NCI-H2171 treated with DMSO at 0.1 percent for 48 hours (cell line): ENCODE measurements around the gene CD37.
"Not testable (repeated sequence)": the region's sequence is repeated elsewhere in the genome, so short reads cannot be mapped to it uniquely, and the experiment has no call there.

Experiments
- DNase-seq: peaks from one replicate; lab custom pipeline; 2025; lab: John Stamatoyannopoulos, UW

Gene CD37, protein sequence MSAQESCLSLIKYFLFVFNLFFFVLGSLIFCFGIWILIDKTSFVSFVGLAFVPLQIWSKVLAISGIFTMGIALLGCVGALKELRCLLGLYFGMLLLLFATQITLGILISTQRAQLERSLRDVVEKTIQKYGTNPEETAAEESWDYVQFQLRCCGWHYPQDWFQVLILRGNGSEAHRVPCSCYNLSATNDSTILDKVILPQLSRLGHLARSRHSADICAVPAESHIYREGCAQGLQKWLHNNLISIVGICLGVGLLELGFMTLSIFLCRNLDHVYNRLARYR

DNA sequence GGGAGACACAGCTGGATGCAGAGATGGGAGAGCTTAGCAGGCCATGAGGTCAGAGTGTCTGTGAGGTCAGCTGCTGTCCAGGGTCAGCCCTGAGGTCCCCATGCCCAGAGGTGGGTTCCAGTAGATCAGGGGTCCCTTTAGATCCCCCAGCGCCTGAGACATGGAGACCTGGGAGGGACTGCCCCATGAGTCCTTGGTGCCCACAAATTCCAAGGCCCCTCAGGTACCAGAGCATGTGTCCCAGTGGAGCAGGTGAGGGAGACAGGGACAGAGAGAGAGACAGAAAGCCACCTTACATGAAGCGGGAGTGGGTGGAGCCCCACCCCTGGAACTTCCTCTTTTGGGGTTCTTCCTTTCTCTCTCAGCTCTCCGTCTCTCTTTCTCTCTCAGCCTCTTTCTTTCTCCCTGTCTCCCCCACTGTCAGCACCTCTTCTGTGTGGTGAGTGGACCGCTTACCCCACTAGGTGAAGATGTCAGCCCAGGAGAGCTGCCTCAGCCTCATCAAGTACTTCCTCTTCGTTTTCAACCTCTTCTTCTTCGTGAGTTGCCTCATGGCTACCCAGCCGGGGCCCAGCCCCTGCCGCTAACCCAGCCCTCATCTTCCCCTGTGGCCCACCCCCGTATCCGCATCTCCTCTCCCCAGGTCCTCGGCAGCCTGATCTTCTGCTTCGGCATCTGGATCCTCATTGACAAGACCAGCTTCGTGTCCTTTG, at the start of gene CD37:
CD37 (plus strand) TSS at position 336 of the 713 bp plus-strand sequence; CDS start at position 471, 135 bp downstream.
- no peak for DNase-seq

DNA sequence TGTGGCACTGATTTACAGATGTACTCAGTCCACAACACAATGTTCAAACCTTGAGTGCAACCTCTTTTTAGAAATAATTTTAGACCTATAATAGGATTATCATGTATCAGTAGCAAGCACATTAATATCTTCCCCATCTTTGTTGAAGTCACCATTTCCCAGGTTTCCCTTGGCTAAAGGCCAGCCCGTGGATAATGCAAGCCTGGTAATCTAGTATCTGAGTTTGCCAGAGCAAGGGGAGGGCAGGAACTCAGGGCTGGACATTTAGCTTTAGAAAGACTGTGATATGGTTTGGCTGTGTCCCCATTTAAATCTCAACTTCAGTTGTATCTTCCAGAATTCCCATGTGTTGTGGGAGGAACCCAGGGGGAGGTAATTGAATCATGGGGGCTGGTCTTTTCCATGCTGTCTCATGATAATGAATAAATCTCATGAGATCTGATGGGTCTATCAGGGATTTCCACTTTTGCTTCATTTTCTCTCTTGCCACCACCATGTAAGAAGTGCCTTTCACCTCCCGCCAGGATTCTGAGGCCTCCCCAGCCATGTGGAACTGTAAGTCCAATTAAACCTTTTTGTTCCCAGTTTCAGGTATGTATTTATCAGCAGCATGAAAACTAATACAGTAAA, 48.0 kb upstream of the CD37 start:
- no peak for DNase-seq

DNA sequence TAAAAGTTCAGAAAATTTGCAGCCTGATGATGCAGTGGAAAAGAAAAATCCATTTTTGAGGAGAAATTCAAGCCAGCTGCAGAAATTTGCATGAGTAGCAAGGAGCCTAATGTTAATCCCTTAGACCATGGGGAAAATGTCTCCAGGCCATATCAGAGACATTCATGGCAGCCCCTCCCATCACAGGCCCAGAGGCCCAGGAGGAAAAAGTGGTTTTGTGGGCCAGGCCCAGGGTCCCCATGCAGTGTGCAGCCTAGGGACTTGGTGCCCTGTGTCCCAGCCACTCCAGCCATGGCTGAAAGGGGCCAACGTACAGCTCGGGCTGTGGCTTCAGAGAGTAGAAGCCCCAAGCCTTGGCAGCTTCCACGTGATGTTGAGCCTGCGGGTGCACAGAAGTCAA, 47.0 kb upstream of the CD37 start:
- DNase-seq: not testable (repeated sequence)

DNA sequence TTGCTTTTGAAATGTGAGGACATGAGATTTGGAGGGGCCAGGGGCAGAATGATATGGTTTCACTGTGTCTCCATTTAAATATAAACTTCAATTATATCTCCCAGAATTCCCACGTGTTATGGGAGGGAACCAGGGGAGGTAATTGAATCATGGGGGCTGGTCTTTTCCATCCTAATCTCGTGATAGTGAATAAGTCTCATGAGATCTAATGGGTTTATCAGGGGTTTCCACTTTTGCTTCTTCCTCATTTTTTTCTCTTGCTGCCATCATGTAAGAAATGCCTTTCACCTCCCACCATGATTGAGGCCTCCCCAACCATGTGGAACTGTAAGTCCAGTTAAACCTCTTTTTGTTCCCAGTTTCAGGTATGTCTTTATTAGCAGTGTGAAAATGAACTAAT, 45.9 kb upstream of the CD37 start:
- DNase-seq: not testable (repeated sequence)

DNA sequence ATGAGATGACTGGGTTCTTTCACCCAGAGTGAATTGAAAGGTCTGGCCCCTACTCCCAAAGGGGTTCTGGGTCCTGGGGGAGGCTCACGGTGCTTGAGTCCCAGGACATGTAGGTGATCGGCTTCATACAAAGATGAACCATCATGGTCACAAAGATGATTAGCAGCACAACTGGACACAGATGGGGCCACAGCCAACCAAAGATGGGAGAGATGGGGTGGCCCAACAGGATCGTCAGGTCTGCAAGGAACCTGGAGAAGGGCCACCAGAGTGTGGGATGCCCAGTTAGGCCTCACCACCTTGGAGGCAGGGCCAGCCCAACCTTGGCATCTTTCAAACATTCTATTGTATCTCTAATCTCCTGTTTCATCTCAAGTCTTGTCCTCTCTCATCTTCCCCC, 44.7 kb upstream of the CD37 start:
- DNase-seq: no peak

DNA sequence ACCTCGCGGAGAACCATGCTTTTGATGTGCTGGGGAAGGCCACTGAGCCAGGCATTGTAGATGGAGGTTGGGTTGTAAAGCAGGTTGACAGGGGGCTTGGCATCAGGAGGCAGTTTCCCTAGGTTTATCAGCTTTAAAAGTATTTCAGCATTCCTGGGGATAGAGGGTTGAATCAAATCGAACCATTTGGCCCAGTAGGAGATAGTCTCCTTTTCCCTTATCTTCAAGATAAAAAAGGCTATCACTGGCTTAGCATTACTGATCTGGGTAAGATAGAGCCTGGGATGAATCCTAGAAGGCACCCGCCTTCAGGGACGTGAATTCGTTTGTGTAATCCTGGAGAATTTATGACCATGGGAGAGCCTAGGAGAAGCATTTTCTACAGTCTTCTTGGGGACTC, 40.8 kb upstream of the CD37 start:
- no peak for DNase-seq

DNA sequence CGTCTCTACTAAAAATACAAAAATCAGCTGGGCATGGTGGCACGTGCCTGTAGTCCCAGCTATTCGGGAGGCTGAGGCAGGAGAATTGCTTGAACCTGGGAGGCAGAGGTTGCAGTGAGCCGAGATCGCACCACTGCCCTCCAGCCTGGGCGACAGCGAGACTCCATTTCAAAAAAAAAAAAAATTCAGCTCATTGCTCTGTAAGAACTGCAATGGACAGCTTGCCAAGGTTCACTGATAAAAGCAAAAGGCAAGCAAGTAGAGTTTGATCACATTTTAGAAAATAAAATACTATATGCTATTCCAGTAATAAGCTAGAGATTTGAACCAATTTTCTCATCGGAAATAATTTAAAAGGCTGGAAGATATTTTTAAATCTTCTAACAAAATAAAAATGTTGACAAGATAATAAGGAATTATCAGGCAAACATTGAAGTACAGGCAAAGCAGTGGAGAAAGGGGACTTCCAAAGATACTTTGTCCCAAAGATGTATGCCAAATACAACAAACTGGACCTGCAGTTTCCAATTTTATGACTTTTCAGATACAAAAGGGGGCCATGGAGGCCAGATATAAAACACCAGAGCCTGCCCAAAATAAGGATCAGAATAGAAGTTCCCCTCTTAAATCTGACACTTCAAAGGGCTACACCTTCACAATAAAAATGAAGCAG, 39.9 kb upstream of the CD37 start:
- no peak for DNase-seq

DNA sequence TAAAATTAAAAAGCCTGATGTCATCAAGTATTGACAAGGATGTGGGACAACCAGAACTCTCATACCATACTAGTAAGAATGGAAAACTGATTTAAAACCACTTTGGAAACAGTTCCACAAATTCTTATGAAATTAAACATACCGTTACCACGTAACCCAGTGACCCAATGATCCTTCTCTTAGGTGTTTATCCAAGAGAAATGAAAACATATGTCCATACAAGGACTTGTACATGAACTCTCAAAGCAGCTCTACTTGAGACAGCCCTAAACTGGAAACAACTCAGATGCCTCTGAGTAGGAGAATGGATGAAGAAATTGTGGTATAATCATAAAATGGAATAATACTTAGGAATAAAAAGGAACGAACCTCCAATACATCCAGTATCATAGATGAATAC, 37.8 kb upstream of the CD37 start:
- DNase-seq: no peak

DNA sequence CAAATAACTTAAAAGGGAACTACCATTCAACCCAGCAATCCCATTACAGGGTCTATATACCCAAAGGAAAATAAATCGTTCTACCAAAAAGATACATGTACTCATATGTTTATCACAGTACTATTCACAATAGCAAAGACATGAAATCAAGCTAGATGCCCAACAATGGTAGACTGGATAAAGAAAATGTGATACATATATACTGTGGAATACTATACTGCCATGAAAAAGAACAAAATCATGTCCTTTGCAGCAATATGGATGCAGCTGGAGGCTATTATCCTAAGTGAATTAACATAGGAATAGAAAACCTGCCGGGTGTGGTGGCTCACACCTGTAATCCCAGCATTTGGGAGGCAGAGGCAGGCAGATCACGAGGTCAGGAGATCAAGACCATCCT, 36.6 kb upstream of the CD37 start:
- DNase-seq: not testable (repeated sequence)

DNA sequence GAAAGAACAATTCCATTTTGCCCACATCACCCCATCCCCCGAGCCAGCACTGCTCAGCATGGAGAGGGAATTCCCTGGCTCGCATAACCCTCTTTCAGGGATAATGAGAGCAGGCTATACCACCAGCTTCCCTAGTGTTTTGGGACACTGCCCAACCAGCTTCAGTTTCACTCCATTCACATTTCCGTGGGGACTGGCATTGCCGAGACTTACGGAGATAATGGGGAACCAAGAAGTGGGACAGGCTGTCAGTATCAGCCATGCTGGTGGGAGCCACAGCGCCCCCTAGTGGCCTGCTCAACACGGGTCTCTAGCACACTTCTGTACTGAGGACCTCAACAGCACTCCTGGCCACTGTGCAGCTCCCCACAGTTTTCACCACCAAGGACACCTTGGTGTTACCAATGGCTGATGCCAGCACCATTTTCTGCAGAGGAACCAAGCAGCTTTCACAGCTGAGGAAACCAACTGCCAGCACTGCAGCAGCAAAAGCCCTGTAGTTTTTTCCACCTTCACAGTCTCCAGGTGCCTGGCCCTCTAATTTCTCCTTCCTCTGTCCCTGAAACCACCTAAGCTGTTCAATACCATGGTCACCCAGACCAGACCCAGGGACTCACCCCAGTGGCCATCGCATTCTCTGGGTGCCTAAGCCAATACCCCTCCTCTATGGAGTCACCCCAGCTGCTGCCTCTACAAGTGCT, 33.9 kb upstream of the CD37 start:
- peak; percentile 38 for DNase-seq

DNA sequence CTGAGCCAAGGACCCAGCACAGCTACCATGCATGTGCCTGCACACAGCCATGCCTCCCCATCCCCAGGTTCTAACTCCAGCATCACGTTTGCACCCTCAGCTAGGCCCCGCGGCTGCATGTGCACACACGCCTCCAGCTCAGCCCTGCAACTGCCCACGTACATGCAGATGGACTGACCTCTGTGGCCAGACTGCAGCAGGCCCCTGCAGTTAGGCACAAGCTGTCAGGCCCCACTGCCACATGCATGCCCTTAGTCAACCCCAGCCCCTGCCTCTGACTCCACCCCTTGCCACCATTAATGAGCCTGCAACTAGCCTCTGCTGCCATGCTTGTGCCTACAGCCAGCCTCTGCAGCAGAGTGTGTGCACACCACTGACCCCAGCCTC, 33.3 kb upstream of the CD37 start:
- no peak for DNase-seq

DNA sequence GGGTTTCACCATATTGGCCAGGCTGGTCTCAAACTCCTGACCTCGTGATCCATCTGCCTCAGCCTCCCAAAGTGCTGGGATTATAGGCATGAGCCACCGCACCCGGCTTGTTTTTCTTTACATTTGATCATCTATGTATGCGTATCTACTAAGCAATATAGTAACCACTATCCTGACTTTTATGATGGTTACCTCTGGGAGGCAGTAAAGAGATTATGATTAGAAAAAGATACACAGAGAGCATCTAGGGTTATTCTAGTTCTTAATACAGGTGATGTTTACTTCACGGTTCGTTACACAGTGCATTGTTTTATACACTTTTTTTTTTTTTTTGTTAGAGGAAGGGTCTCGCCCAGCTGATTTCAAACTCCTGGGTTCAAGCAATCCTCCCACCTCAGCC, 28.5 kb upstream of the CD37 start:
- DNase-seq: not testable (repeated sequence)

DNA sequence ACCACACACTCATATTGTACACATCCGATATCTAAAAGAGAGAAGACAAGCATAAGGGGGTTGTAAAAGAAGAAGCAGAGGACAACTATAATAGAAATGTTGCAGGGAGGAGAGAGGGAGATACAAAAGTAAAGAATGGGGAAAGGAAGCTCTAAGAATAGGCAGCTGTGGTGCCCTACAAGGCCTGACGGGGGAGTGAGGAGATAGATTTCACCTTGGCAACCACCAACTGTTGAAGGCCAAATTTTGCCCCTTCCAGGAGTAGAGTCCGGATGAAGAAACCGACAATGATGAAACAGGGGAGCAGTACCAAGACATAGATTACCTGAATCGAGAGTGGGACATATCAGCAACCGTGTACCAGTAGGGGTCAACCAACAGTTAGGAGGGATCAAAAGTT, 26.1 kb upstream of the CD37 start:
- no peak for DNase-seq

DNA sequence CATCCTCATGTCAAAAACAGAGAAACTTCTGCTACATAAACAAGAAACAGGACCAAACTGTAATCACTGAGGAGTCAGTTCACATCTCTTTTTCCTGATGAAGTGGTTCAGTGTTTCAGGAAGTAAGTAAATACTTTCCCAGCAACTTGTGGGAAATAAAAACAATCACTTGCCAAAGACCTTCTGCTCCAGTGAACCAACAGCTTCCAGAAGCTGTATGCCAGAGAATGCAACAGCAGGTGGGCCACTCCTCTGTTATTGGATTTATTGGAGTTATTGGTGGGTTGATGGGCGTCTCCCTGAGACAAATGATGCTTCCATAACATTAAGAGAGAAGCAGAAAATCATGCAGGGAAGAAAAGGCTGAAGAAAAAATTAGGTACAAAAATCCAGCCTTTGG, 20.1 kb upstream of the CD37 start:
- peak; percentile 62 for DNase-seq

DNA sequence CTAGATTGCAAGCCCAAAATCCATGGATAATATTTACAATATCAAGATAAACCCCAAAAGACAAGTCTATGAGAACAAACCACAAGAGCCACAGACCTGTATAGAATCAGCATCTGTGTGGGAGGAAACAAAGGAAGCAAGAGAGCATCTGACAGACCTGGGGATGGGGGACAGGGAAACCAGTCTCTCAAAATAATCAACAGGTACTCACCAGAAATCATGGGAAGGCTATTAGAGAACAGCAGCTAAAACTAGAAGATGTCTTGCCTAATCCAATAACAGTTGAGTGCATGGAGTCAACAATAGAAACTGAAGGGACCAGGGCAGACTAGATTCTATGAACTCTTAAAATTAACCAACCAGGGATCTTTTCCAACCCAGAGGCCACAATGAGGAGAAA, 18.9 kb upstream of the CD37 start:
- no peak for DNase-seq

DNA sequence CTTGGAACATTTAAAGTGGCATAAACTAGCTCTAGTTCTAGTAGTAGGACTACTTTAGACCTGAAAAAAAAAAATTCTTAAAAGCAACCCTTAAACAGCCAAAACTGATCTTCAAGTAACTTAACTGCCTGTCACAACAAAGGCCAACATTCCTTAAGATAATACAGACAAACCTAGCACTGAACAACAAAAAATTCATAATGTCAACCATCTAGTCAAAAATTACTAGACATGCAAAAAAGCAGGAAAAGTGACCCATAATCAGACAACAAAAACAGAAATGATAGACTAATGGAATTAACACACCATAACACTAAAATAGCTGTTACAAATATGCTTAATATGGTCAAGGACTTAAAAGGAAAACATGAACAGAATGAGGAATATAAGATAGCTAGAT, 16.9 kb upstream of the CD37 start:
- DNase-seq: no peak

DNA sequence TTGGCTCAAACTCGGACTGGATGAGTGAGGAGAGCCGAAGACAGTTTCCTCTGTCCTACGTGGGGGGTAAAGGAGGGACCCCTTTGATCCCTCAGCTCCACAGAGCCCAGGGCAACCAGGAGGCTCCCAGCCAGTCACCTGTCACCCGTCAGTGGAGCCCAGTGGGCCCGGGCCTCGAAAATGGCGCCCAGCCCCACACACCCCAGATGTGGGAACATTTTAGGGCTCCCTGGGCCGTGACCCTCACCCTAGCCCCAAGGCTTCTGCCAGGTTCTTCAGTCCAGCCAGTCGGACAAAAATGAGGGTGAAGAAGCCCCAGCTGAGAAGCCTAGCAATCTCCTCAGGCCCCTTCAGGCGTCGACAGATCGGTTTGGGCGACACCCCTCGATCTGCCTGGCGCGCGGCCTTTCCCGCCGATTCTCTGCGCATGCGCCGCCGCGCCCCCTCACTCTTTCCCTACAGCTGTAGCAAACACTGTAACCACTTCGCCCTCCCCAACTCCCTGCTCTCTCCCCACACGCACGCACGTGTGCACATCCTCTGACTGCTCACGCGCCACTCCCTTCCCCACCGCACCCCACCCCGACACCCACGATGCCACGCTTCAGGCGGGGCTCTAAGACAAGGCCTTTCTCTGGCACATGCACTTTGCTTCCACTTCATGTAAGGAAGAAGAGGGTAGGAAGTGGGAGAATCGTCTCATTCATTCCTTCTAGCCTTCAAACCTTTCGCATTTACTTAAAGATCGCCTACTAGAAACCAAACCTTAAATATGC, 10.2 kb upstream of the CD37 start, which contains the start of gene SLC6A16:
SLC6A16 (minus strand) TSS at position 391 of the 776 bp plus-strand sequence. CDS start 13,844 bp downstream, outside the sequence.
- DNase-seq: no peak

DNA sequence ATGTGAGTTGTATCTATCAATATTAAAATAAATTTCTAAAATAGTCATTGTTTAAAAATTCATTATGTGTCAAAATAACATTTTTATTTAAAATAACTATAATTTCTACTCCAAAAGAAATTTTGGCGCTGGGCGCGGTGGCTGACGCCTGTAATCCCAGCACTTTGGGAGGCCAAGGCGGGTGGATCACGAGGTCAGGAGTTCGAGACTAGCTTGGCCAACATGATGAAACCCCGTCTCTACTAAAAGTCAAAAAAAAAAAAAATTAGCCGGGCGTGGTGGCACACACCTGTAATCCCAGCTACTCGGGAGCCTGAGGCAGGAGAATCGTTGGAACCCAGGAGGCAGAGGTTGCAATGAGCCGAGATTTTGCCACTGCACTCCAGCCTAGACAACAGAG, 9.4 kb upstream of the CD37 start:
- DNase-seq: not testable (repeated sequence)

DNA sequence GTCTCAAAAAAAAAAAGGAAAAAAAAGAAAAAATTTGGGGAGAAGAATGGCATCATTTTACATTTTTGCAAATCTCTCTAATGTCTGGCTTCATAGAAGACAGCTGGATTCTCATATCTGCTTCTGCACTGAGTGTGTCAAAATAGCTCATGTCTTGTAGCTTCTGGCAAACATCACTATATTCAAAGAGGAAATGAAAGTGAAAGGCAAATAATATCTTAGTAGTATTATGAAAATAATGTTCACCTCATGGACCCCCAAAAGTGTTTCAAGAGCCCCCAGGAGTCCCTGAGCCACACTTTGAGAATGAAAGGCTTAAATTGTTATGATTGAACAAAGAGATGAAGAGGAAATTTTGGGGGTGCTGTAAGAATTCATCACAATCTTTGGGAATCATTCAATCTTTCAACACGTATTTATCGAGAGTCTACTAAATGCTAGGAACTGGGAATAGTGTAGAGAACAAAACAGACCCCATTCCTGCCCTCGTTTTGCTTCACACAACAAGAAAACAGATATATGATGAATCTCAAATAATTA, 9.0 kb upstream of the CD37 start:
- no peak for DNase-seq

DNA sequence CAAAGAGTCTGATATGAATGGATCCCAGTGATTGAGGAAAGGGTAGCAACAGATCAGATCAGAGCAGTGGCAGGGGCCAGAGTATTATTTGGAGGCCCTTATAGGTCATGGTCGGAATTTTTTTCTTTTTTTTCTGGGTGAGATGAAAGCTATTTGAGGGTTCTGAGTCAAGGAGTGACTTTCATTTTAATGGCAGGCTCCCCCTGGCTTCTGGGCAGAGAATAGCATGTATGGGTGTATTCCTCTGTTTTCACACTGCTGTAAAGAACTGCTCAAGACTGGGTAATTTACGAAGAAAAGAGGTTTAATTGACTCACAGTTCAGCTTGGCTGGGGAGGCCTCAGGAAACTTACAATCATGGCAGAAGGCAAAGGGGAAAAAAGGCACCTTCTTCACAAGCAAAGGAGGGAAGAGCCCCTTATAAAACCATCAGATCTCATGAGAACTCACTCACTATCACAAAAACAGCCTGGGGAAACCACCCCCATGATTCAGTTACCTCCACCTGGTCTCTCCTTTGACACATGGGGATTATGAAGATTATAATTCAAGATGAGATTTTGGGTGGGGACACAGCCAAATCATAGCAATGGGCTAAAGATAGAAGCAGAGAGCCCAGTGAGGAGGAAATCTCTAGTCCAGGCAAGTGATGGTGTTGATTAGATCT, 7.2 kb upstream of the CD37 start:
- no peak for DNase-seq
